Trophoblast cell (in vitro differentiated cells and primary cell): ENCODE measurements around the gene RAD51B.

ENCODE experiments used
- DNase-seq, 2 donors: peaks; one replicate each; pipeline ENCODE4 v3.0.0-alpha.2; 2016
- H2AFZ ChIP-seq: 2 replicates; pipeline ENCODE4 v1.6.1; 2013; ENCODE audit warnings: low read length, moderate library complexity, mild to moderate bottlenecking; ENCODE audit not compliant: insufficient read depth, poor library complexity
- H2AK5ac ChIP-seq: 2 replicates; pipeline ENCODE4 v1.6.1; 2013; ENCODE audit warnings: mild to moderate bottlenecking, low read length
- H2BK120ac ChIP-seq: 2 replicates; pipeline ENCODE4 v1.6.1; 2013; ENCODE audit warnings: low read length, mild to moderate bottlenecking, moderate library complexity; ENCODE audit not compliant: insufficient read depth, poor library complexity
- H2BK12ac ChIP-seq: 2 replicates; pipeline ENCODE4 v1.6.1; 2013; ENCODE audit warnings: mild to moderate bottlenecking, low read length, moderate library complexity
- H2BK5ac ChIP-seq: 2 replicates; pipeline ENCODE4 v1.6.1; 2013; ENCODE audit warnings: low read length, low read depth, moderate library complexity, mild to moderate bottlenecking; ENCODE audit not compliant: poor library complexity
- H3K14ac ChIP-seq: 2 replicates; pipeline ENCODE4 v1.6.1; 2013; ENCODE audit warnings: mild to moderate bottlenecking, low read length
- H3K18ac ChIP-seq: 2 replicates; pipeline ENCODE4 v1.6.1; 2013; ENCODE audit warnings: mild to moderate bottlenecking, low read length
- H3K23ac ChIP-seq: 2 replicates; pipeline ENCODE4 v1.6.1; 2013; ENCODE audit warnings: low read length
- H3K27ac ChIP-seq: 2 replicates; pipeline ENCODE4 v1.5.1; 2013; ENCODE audit warnings: low read depth, mild to moderate bottlenecking, inconsistent platforms, low read length, moderate library complexity
- H3K27me3 ChIP-seq: 2 replicates; pipeline ENCODE4 v1.6.1; 2013; ENCODE audit warnings: inconsistent platforms, mild to moderate bottlenecking, low read length, moderate library complexity; ENCODE audit not compliant: insufficient read depth
- H3K36me3 ChIP-seq, 2 experiments: 1 replicate in 1 of 2; 2 replicates in 1 of 2; pipeline ENCODE4 v1.6.1; 2013; ENCODE audit warnings: low read length in 2 of 2, mild to moderate bottlenecking in 2 of 2, moderate library complexity in 1 of 2; ENCODE audit not compliant: insufficient read depth in 2 of 2, control insufficient read depth in 1 of 2
- H3K4ac ChIP-seq: 2 replicates; pipeline ENCODE4 v1.6.1; 2013; ENCODE audit warnings: low read depth, mild to moderate bottlenecking, low read length, moderate library complexity
- H3K4me1 ChIP-seq, 2 experiments: 1 replicate in 1 of 2; 2 replicates in 1 of 2; pipeline ENCODE4 v1.6.1; 2013; ENCODE audit warnings: low read length in 2 of 2, mild to moderate bottlenecking in 2 of 2, moderate library complexity in 1 of 2; ENCODE audit not compliant: insufficient read depth in 2 of 2, control insufficient read depth in 1 of 2
- H3K4me2 ChIP-seq: 2 replicates; pipeline ENCODE4 v1.6.1; 2013; ENCODE audit warnings: inconsistent platforms, mild to moderate bottlenecking, low read length, moderate library complexity
- H3K4me3 ChIP-seq: 2 replicates; pipeline ENCODE4 v1.5.1; 2013; ENCODE audit warnings: mild to moderate bottlenecking, low read depth, low read length, inconsistent platforms
- H3K79me1 ChIP-seq: one replicate; pipeline ENCODE4 v1.6.1; 2013; ENCODE audit warnings: low read length
- H3K79me2 ChIP-seq: 2 replicates; pipeline ENCODE4 v1.6.1; 2013; ENCODE audit warnings: low read length, mild to moderate bottlenecking; ENCODE audit not compliant: control insufficient read depth, insufficient read depth, poor library complexity
- H3K9ac ChIP-seq: 2 replicates; pipeline ENCODE4 v1.6.1; 2013; ENCODE audit warnings: mild to moderate bottlenecking, low read length
- H3K9me3 ChIP-seq: 2 replicates; pipeline ENCODE4 v1.6.1; 2013; ENCODE audit warnings: low read depth, mild to moderate bottlenecking, control low read depth, inconsistent platforms, low read length; ENCODE audit not compliant: insufficient read depth
- H4K12ac ChIP-seq: 2 replicates; pipeline ENCODE4 v1.6.1; 2013; ENCODE audit warnings: low read depth, mild to moderate bottlenecking, low read length, moderate library complexity
- H4K8ac ChIP-seq: 2 replicates; pipeline ENCODE4 v1.6.1; 2013; ENCODE audit warnings: low read depth, mild to moderate bottlenecking, low read length, moderate library complexity
- H4K91ac ChIP-seq: one replicate; pipeline ENCODE4 v1.6.1; 2013; ENCODE audit warnings: low read depth, mild to moderate bottlenecking, low read length, moderate library complexity
- WGBS: extraction: QIAGEN DNeasy Blood & Tissue Kit; methylation state at CpG from one replicate; pipeline ENCODE4 v1.1.7; 2013; ENCODE audit warnings: missing lambda C conversion rate; ENCODE audit not compliant: insufficient read length, insufficient coverage; ENCODE audit errors: extremely low coverage; 5-methylcytosine and 5-hydroxymethylcytosine counted together

The RAD51B gene

GRCh38 chr14:68262567-68262966 is 443.0 kb downstream of the RAD51B start:
- no peak overlapping the region for H3K4ac ChIP-seq
- peaks cover 10% of the 10 kb centered on the region for H3K79me1 ChIP-seq
- H2BK120ac ChIP-seq: no peak overlapping the region
- no peak overlapping the region for H3K23ac ChIP-seq
- H3K14ac ChIP-seq: no peak overlapping the region
- no peak overlapping the region for H4K8ac ChIP-seq
- no peak for DNase-seq
- H3K27me3 ChIP-seq: no peaks in the 10 kb centered on the region
- H3K9me3 ChIP-seq: peaks cover 2% of the 10 kb centered on the region
- no peak overlapping the region for H3K4me2 ChIP-seq
- no peak overlapping the region for H2AFZ ChIP-seq
- H2AK5ac ChIP-seq: no peak overlapping the region
- peaks cover 6 to 9% of the 10 kb centered on the region in 2 experiments for H3K4me1 ChIP-seq
- H2BK5ac ChIP-seq: no peak overlapping the region
- H3K27ac ChIP-seq: no peak overlapping the region
- H3K9ac ChIP-seq: no peak overlapping the region
- H4K91ac ChIP-seq: no peak overlapping the region
- WGBS: 100% methylated on average over 1 of the region's 3 CpGs
- no peaks in the 10 kb centered on the region for H3K79me2 ChIP-seq
- H3K36me3 ChIP-seq: no peaks in the 10 kb centered on the region
- H2BK12ac ChIP-seq: no peak overlapping the region
- no peak overlapping the region for H3K4me3 ChIP-seq
- H3K18ac ChIP-seq: no peak overlapping the region
- no peak overlapping the region for H4K12ac ChIP-seq

DNA sequence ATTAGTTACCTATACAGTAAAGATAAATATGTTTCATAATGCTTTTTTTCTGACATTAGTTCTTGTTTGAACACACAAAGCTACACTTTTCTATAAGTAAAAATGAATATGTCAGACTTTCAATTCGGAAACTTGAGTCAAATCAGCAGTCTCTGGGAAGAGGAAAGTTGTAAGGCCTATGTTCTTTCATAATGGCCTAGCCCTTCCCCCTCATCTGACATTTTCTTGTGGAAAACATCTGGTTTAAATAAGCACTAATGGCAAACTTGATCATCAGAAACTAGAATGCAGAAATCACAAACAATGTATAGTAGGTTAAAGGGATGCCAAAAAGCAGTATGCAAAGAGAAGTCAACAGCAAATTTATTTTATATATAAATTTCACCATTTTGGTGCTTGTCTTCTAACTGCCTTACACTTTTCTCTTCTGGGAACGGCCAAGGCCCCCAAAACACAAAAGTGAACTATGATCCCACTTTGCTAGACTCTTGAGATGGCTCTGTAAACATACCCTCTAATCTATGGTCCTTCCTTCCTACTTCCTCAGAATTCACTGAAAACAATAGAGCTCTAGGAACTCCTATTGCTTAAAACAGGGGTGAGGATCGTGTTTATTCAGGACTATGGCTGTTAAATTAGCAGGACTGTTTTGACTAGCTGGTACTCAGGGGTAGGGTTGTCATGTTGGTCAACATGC is 444.1 kb downstream of the RAD51B start:
- Histone ChIP-seq H3K4ac (no peak overlapping the region), H3K36me3 (no peaks in the 10 kb centered on the region), H4K12ac (no peak overlapping the region), H3K79me2 (no peaks in the 10 kb centered on the region), H3K4me2 (no peak overlapping the region), H3K14ac (no peak overlapping the region), H3K27ac (no peak overlapping the region), H4K91ac (no peak overlapping the region), H3K4me3 (no peak overlapping the region), H3K23ac (no peak overlapping the region), H3K79me1 (peaks cover 8% of the 10 kb centered on the region), H4K8ac (no peak overlapping the region), H2BK12ac (no peak overlapping the region), H2BK120ac (no peak overlapping the region), H2BK5ac (no peak overlapping the region), H3K27me3 (no peaks in the 10 kb centered on the region), H3K18ac (no peak overlapping the region), H2AFZ (no peak overlapping the region), H3K9me3 (no peaks in the 10 kb centered on the region), H3K9ac (no peak overlapping the region), H3K4me1 (peaks cover 6 to 7% of the 10 kb centered on the region in 2 experiments), H2AK5ac (no peak overlapping the region)
- DNase-seq: no peak
- WGBS: no CpG with 5 or more reads among the region's 3 CpGs

DNA sequence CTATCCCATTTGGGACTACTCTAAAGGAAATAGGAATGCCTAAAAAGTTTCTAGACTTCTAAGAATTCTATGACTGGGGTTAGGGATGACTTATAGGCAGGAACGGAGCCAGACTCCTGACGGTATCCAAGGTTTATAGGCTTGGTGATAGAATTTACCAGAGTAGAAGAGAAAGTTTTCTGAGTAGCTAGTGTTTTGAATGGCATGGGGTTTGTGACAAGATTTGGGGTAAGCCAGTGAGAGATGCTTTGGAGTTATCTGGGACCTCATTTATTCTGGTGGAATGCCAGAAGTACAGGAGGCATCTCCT is 444.6 kb downstream of the RAD51B start:
- Histone ChIP-seq H3K79me2 (no peaks in the 10 kb centered on the region), H3K4me3 (no peak overlapping the region), H3K27me3 (no peaks in the 10 kb centered on the region), H3K9ac (no peak overlapping the region), H3K27ac (no peak overlapping the region), H3K4ac (no peak overlapping the region), H4K91ac (no peak overlapping the region), H2BK12ac (no peak overlapping the region), H3K36me3 (peaks cover 0 to 2% of the 10 kb centered on the region in 2 experiments), H3K14ac (no peak overlapping the region), H2AFZ (no peak overlapping the region), H3K4me2 (no peak overlapping the region), H4K12ac (no peak overlapping the region), H3K23ac (no peak overlapping the region), H3K9me3 (no peaks in the 10 kb centered on the region), H2BK5ac (no peak overlapping the region), H2AK5ac (no peak overlapping the region), H3K4me1 (peaks cover 10% of the 10 kb centered on the region in 2 experiments), H2BK120ac (no peak overlapping the region), H4K8ac (no peak overlapping the region), H3K79me1 (peaks cover 12% of the 10 kb centered on the region), H3K18ac (no peak overlapping the region)
- no CpG with 5 or more reads among the region's 2 CpGs for WGBS
- DNase-seq: no peak

DNA sequence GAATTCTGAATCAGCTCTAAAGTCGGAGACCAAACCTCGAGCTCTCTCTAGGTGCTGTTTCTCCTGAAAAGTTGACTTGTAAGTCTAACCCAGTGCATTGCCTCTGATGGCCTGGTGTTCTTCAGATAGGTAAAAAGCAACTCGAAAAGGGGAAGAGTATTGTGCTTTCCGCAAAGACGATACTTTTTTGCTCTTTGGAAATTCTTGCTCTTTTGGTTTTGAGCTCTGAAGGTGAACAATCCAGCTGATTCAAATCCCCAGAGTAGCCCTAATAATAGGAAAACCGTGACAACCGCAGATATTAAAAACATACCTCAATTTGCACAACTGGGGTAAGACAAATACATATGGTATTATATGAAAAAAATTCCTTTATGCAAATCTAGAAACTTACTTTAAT is 447.4 kb downstream of the RAD51B start:
- Histone ChIP-seq H3K27ac (no peak overlapping the region), H2AK5ac (no peak overlapping the region), H3K36me3 (peaks cover 0 to 3% of the 10 kb centered on the region in 2 experiments), H3K18ac (no peak overlapping the region), H3K4me1 (peaks cover 5% of the 10 kb centered on the region in 2 experiments), H4K12ac (no peak overlapping the region), H3K4me3 (no peak overlapping the region), H3K4ac (no peak overlapping the region), H2BK5ac (no peak overlapping the region), H3K23ac (no peak overlapping the region), H2BK12ac (no peak overlapping the region), H3K79me1 (peaks cover 14% of the 10 kb centered on the region), H3K9ac (no peak overlapping the region), H3K79me2 (no peaks in the 10 kb centered on the region), H3K27me3 (no peaks in the 10 kb centered on the region), H2AFZ (no peak overlapping the region), H3K4me2 (no peak overlapping the region), H3K9me3 (no peaks in the 10 kb centered on the region), H4K8ac (no peak overlapping the region), H3K14ac (no peak overlapping the region), H4K91ac (no peak overlapping the region), H2BK120ac (no peak overlapping the region)
- no peak for DNase-seq
- WGBS: no CpG with 5 or more reads among the region's 7 CpGs
